SK-N-SH treated with all-trans-retinoic acid at 6 μM for 48 hours (cell line): ENCODE results near the gene FTSJ1.
A peak's percentile ranks its signal among the peaks of the same experiment; 100 is the strongest.

ENCODE experiments used
- ATAC-seq: fragments of 200-7000 bp; cut with Tn5 transposase; 3 replicates; pipeline ENCODE4 v1.9.1; 2020; ENCODE audit warnings: mild to moderate bottlenecking, moderate library complexity
- BACH2 ChIP-seq: fragments of 250-450 bp; sonication (Bioruptor Pico); IDR thresholded peaks from 2 replicates; pipeline ENCODE4 v1.9.0; 2021; ENCODE audit warnings: mild to moderate bottlenecking, borderline replicate concordance
- CSDC2 ChIP-seq: fragments of 250-450 bp; sonication (Bioruptor Pico); IDR thresholded peaks from 2 replicates; pipeline ENCODE4 v1.5.0; 2020; ENCODE audit warnings: mild to moderate bottlenecking, moderate library complexity
- CSRNP3 ChIP-seq: fragments of 250-450 bp; sonication (Bioruptor Pico); IDR thresholded peaks from 2 replicates; pipeline ENCODE4 v1.5.1; 2021; ENCODE audit warnings: mild to moderate bottlenecking, moderate library complexity
- ESRRG ChIP-seq: fragments of 250-450 bp; sonication (Bioruptor Pico); IDR thresholded peaks from 2 replicates; pipeline ENCODE4 v1.6.1; 2021; ENCODE audit warnings: mild to moderate bottlenecking
- GLIS3 ChIP-seq: fragments of 250-450 bp; sonication (Bioruptor Pico); IDR thresholded peaks from 2 replicates; pipeline ENCODE4 v1.5.0; 2020; ENCODE audit warnings: mild to moderate bottlenecking, moderate library complexity
- ISL1 ChIP-seq: fragments of 250-450 bp; sonication (Bioruptor Pico); IDR thresholded peaks from 2 replicates; pipeline ENCODE4 v2.1.2; 2022; ENCODE audit warnings: mild to moderate bottlenecking, moderate library complexity
- PATZ1 ChIP-seq: fragments of 250-450 bp; sonication (Bioruptor Pico); IDR thresholded peaks from 2 replicates; pipeline ENCODE4 v1.8.0; 2020; ENCODE audit warnings: mild to moderate bottlenecking, moderate library complexity, borderline replicate concordance
- RARB ChIP-seq: fragments of 250-450 bp; sonication (Bioruptor Pico); IDR thresholded peaks from 2 replicates; pipeline ENCODE4 v1.8.0; 2021; ENCODE audit warnings: mild to moderate bottlenecking, moderate library complexity
- SNAI2 ChIP-seq: fragments of 250-450 bp; sonication (Bioruptor Pico); IDR thresholded peaks from 2 replicates; pipeline ENCODE4 v1.5.0; 2020; ENCODE audit warnings: mild to moderate bottlenecking, moderate library complexity
- TCF4 ChIP-seq: fragments of 250-450 bp; sonication (Bioruptor Pico); IDR thresholded peaks from 2 replicates; pipeline ENCODE4 v1.8.0; 2021; ENCODE audit warnings: mild to moderate bottlenecking, moderate library complexity, borderline replicate concordance
- TOX ChIP-seq: fragments of 250-450 bp; sonication (Bioruptor Pico); IDR thresholded peaks from 2 replicates; pipeline ENCODE4 v1.8.0; 2021; ENCODE audit warnings: mild to moderate bottlenecking, moderate library complexity, borderline replicate concordance
- TSHZ2 ChIP-seq: fragments of 250-450 bp; sonication (Bioruptor Pico); IDR thresholded peaks from 2 replicates; pipeline ENCODE4 v1.5.0; 2020; ENCODE audit warnings: mild to moderate bottlenecking, moderate library complexity
- ZC3H10 ChIP-seq: fragments of 250-450 bp; sonication (Bioruptor Pico); IDR thresholded peaks from 2 replicates; pipeline ENCODE4 v1.5.1; 2021; ENCODE audit warnings: mild to moderate bottlenecking, moderate library complexity
- ZFP30 ChIP-seq: fragments of 450-650 bp; formaldehyde crosslinking; IDR thresholded peaks from 2 replicates; pipeline ENCODE4 v1.5.0; 2022; ENCODE audit warnings: mild to moderate bottlenecking, moderate library complexity
- ZNF565 ChIP-seq: fragments of 450-650 bp; formaldehyde crosslinking; conservative IDR thresholded peaks from 2 replicates; pipeline ENCODE4 v1.5.0; 2020; ENCODE audit warnings: low read depth, mild to moderate bottlenecking, moderate library complexity
- ZNF70 ChIP-seq: fragments of 450-650 bp; formaldehyde crosslinking; IDR thresholded peaks from 2 replicates; pipeline ENCODE4 v1.5.0; 2020; ENCODE audit warnings: mild to moderate bottlenecking, moderate library complexity
- ZNF8 ChIP-seq: fragments of 450-650 bp; formaldehyde crosslinking; IDR thresholded peaks from 2 replicates; pipeline ENCODE4 v1.5.0; 2020; ENCODE audit warnings: mild to moderate bottlenecking, moderate library complexity
- TF ChIP-seq, protein P1 (sequence below): fragments of 250-450 bp; sonication (Bioruptor Pico); IDR thresholded peaks from 2 replicates; pipeline ENCODE4 v1.8.0; 2021; ENCODE audit warnings: low read depth, mild to moderate bottlenecking, moderate library complexity, borderline replicate concordance

FTSJ1 gene

DNA sequence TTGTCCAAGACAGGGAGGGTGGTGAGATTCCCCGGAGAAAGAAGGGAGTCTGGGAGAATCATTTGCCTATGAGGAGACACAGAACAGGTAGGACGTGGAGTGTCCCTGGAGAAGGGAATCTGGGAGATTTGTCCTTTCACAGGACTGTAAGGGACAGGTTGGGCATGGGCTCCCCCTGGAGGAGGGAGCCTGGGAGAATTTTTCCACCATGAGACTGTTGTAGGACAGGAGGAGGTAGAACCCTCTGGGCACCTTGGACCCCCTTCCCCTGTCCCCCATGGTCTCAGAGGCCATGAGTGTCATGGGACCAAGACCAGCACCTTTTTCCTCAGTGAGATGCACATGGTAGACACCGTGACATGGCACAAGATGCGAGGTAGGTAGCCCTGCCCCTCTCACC, 35.6 kb downstream of the FTSJ1 start:
- no peak for TF ChIP-seq ZNF70 (CRISPR knock-in tag)
- TF ChIP-seq ZNF565 (CRISPR knock-in tag), result no peak
- TF ChIP-seq TOX (CRISPR knock-in tag), result no peak
- ATAC-seq, result peak; percentile 41

DNA sequence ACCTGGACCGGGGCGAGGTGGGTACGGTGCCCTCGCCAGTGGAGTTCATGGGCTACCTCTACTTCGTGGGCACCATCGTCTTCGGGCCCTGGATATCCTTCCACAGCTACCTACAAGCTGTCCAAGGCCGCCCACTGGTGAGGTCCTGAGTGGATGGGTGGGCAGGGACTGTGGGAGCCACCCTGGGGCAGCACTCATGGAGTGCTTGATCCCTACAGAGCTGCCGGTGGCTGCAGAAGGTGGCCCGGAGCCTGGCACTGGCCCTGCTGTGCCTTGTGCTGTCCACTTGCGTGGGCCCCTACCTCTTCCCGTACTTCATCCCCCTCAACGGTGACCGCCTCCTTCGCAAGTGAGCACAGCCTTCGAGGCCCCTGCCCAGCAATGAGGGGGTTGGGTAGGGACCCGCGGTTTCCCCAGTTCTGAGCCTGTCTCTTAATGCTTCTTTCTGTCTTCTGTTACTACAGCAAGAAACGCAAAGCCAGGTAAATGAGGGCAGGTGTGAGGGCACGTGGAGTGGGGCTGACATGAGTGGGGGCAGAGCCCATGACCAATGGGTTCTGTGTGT, 36.5 kb downstream of the FTSJ1 start:
- no peak for ATAC-seq
- no peak for TF ChIP-seq TCF4 (CRISPR knock-in tag)
- TF ChIP-seq RARB (CRISPR knock-in tag), result no peak
- TF ChIP-seq GLIS3 (CRISPR knock-in tag), result no peak
- no peak for TF ChIP-seq ZFP30
- no peak for TF ChIP-seq ESRRG (CRISPR knock-in tag)
- TF ChIP-seq ISL1 (CRISPR knock-in tag), result no peak
- no peak for TF ChIP-seq SNAI2 (CRISPR knock-in tag)
- TF ChIP-seq ZC3H10 (CRISPR knock-in tag), result no peak
- TF ChIP-seq, protein P1, sequence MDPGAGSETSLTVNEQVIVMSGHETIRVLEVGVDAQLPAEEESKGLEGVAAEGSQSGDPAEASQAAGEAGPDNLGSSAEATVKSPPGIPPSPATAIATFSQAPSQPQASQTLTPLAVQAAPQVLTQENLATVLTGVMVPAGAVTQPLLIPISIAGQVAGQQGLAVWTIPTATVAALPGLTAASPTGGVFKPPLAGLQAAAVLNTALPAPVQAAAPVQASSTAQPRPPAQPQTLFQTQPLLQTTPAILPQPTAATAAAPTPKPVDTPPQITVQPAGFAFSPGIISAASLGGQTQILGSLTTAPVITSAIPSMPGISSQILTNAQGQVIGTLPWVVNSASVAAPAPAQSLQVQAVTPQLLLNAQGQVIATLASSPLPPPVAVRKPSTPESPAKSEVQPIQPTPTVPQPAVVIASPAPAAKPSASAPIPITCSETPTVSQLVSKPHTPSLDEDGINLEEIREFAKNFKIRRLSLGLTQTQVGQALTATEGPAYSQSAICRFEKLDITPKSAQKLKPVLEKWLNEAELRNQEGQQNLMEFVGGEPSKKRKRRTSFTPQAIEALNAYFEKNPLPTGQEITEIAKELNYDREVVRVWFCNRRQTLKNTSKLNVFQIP (CRISPR knock-in tag), result no peak
- no peak for TF ChIP-seq PATZ1 (CRISPR knock-in tag)
- TF ChIP-seq ZNF70 (CRISPR knock-in tag), result no peak
- no peak for TF ChIP-seq BACH2 (CRISPR knock-in tag)
- no peak for TF ChIP-seq CSDC2 (CRISPR knock-in tag)
- no peak for TF ChIP-seq ZNF8 (CRISPR knock-in tag)
- TF ChIP-seq TOX (CRISPR knock-in tag), result no peak
- TF ChIP-seq, all 23 proteins: peak for 0

DNA sequence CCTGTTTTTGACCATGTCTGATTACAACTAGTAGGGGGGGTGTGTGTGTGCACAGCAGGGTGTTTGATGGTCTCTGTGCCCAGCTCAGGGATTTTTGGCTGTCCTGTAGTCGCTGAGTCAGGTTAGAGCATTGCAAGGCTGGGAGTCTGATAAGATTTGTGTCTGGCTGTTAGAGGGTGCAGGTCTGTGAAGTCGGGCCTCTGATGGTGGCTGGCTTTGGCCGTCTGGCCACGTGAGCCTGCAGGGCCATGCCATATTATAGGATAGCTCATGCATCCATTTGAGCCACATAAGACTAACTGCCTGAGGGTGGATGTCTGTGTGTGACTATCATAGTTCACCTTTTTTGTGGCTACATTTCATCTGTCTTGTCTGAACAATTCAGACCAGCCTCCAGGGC, 37.7 kb downstream of the FTSJ1 start:
- no peak for ATAC-seq
- TF ChIP-seq CSRNP3 (no peak), TSHZ2 (CRISPR knock-in tag) (no peak)
- TF ChIP-seq, protein P1 (CRISPR knock-in tag), result no peak

- no peak for ATAC-seq
- TF ChIP-seq GLIS3 (CRISPR knock-in tag), result no peak
- no peak for TF ChIP-seq CSRNP3
- TF ChIP-seq PATZ1 (CRISPR knock-in tag), result no peak
- TF ChIP-seq ZNF70 (CRISPR knock-in tag), result no peak
- no peak for TF ChIP-seq ZC3H10 (CRISPR knock-in tag)
- no peak for TF ChIP-seq TSHZ2 (CRISPR knock-in tag)
Measured at GRCh38 chrX:48514126-48514806, 38.3 kb downstream of the FTSJ1 start.
